HAP-1 (cell line): ENCODE data around the gene DEDD2.

Experiments used
- DNase-seq, 2 experiments: peaks; one replicate each; pipeline ENCODE4 v3.0.0-alpha.2; 2016 to 2020; ENCODE audit warnings: low spot score in 2 of 2
- H3K27me3 ChIP-seq: fragments of 250-450 bp; sonication (Bioruptor Pico); 2 replicates; pipeline ENCODE4 v1.5.1; 2020; ENCODE audit warnings: low read depth, mild to moderate bottlenecking, moderate library complexity
- H3K36me3 ChIP-seq: fragments of 250-450 bp; sonication (Bioruptor Pico); replicated peaks from 2 replicates; pipeline ENCODE4 v1.5.1; 2020; ENCODE audit warnings: mild to moderate bottlenecking
- H3K4me1 ChIP-seq: fragments of 250-450 bp; sonication (Bioruptor Pico); 2 replicates; pipeline ENCODE4 v1.5.1; 2020; ENCODE audit warnings: mild to moderate bottlenecking
- H3K4me3 ChIP-seq: fragments of 250-450 bp; sonication (Bioruptor Pico); 2 replicates; pipeline ENCODE4 v1.5.1; 2020; ENCODE audit warnings: mild to moderate bottlenecking, moderate library complexity
- H3K9me3 ChIP-seq: fragments of 250-450 bp; sonication (Bioruptor Pico); 2 replicates; pipeline ENCODE4 v1.5.1; 2020; ENCODE audit warnings: mild to moderate bottlenecking, moderate library complexity
- in situ Hi-C: fragments of 300-500 bp; cut with MboI; formaldehyde crosslinking; loops from 3 replicates; pipeline ENCODE4 v1.14.3; 2020; ENCODE audit warnings: low sequenced_read_pairs, inconsistent platforms, mixed read lengths

Gene DEDD2

DNA sequence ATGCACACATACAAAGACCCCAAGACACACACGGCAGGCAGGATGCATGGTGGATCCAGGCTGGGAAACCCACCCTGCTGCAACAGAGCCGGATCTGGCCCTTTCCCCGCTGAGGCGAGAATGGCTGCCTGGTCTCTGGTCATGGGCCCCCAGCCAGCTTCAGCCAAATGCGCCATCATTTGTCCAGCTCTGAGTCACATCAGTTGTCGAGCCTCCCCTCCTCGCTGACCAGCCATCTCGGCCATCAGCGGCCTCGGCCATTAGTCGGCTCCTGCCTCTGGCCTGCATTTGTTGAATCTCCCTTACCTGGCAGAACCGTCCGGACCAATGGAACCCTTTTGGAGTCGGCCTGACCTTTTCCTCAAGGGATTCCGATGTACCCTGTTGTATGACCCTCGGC is 46.8 kb downstream of the DEDD2 start:
- no peak for DNase-seq
- Histone ChIP-seq H3K9me3 (no peaks in the 10 kb centered on the region), H3K4me1 (no peaks in the 10 kb centered on the region), H3K4me3 (no peak overlapping the region), H3K36me3 (no peaks in the 10 kb centered on the region), H3K27me3 (peaks cover 13% of the 10 kb centered on the region)
- in situ Hi-C loops, result no loop called here

DNA sequence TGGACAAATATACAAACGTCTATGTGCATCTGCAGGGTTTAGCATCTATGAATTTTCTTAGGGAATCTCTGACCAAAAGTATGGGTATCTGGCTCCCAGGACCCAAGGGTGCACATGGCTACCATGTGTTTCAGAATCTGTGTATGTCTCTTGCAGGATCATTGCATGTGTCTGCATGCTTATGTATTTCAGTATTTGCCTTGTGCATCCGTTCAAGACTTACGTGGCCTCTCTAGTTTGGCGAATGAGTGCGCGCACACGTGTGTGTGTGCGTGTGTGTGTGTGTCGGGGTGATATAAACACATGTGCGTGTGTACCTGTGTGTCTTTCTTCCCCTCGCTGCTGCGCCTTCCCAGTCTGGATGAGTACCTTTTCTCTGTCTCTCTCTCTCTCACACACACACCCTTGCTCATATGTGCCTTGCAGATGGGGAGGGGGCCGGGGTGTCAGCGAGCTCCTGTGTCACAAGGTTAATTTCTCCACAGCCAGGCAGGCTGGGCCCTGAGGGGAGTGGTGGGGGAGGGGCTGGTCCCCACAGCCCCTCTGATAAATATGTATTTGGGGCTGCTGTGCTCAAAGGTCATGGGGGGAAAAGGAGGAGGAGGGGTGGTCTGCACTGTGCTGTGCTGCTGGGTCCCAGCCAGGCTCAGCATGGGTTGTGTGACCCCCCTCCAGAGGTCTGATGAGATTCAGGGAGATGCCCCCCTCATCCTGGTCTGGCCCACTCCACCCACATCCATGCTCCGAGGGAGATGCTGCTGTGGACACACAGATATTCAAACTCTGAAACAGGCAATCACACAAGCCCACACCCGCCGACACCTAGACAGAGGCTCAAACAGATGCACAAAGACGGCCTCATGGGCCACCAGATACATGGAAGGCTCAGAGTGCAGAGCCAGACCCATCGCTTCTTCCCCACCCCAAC is 47.7 kb downstream of the DEDD2 start:
- Histone ChIP-seq H3K4me1 (no peaks in the 10 kb centered on the region), H3K4me3 (no peak overlapping the region), H3K36me3 (no peaks in the 10 kb centered on the region), H3K27me3 (peaks cover 3% of the 10 kb centered on the region), H3K9me3 (no peaks in the 10 kb centered on the region)
- in situ Hi-C loops, result no loop called here
- DNase-seq, result no peak

DNA sequence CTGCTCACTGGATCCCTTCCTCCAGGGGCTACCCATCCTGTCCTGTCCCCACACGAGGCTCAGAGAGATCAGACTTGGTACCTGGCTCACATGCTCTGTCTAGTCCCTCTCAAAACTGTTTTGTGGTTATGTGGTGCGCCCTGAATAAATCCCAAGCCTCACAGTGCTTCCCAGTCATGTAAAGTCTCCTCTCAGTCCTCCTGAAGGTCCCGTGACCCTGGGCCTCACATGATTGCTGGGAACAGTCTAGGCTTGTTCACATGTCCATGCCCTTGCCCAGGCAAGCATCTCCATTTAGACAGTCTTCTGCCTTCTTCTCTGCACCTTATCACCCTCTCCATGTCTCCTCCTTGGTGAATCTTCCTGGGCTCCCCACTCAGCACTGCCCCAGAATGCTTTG is 49.3 kb downstream of the DEDD2 start:
- DNase-seq, result no peak
- in situ Hi-C loops, result no loop called here
- Histone ChIP-seq H3K9me3 (no peaks in the 10 kb centered on the region), H3K27me3 (peaks cover 7% of the 10 kb centered on the region), H3K36me3 (no peaks in the 10 kb centered on the region), H3K4me3 (no peak overlapping the region), H3K4me1 (no peaks in the 10 kb centered on the region)

DNA sequence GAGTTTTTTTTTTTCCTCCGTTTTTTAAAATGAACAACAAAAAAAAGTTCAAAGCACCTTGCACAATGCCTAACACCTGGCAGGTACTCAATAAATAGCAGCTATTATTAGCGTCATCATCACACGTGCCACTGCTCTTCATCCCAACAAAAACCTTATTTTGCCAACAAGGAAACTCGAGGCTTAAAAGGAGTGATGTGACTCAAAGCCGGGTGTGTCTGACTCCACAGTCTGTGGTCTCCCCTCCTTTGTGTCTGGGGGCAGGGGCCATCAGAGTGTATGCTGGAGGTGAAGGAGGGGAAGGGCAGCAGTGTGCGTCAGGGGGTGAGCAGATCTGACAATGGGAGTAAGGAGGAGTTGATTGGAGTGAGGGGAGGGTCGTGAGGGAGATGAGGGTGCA is 51.2 kb downstream of the DEDD2 start:
- Histone ChIP-seq H3K9me3 (no peaks in the 10 kb centered on the region), H3K36me3 (no peaks in the 10 kb centered on the region), H3K4me1 (no peaks in the 10 kb centered on the region), H3K27me3 (peaks cover 19% of the 10 kb centered on the region), H3K4me3 (no peak overlapping the region)
- in situ Hi-C loops, result no loop called here
- DNase-seq, result no peak

DNA sequence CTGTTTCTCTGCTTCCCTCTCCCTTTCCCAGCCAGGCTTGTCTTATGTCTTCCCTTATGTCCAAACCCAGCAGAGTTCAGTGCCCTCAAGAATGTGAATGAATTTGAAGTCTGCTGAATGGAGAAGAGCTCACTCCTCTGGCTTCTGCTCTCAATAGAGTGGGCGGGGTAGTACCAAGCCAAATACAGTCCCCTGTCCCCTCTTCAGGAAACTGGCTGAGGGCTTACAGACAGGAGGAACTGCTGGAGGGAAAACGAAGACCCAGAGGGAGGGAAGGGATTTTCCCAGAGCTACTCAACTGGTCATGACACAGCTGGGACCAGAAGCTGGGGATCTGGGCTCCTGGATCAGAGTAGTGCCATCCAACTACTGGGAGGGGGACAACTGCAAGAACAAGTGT is 52.3 kb downstream of the DEDD2 start:
- no peak overlapping the region for H3K4me3 ChIP-seq
- no peaks in the 10 kb centered on the region for H3K4me1 ChIP-seq
- DNase-seq, result no peak
- H3K36me3 ChIP-seq, result no peaks in the 10 kb centered on the region
- in situ Hi-C loops, result no loop called here
- H3K27me3 ChIP-seq, result peaks cover 24% of the 10 kb centered on the region
- H3K9me3 ChIP-seq, result no peaks in the 10 kb centered on the region

DNA sequence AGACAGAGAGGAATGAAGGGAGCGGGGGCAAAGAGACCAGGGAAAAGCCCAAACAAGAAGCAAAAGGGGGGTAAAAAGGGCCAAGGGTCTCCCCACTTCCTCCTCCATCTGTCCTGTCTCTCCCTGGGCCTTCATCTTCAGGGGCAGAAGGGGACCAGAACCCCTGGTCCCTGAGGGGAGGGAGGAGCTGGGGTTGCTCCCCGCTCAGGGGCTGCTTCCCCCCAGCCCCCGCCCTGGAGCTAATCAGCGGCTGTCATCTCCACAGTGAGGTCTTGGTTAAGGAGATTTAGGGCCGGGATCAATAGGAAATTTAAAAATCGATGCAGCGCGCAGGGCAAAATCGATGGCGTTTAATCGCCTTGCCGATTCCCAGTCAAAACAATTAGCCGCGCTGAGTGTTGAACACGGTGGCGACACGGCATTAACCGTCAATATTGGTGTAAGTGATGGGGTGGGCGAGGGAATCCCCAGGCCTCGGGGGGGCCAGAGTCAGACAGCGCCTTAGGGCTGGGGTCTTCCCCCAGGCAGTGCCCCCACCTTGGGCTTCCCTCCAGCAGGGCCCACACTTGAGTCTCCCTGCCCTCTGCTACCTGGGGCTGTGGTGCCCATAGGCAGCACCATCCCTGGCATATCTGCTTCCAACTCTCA is 55.7 kb downstream of the DEDD2 start:
- Histone ChIP-seq H3K27me3 (peaks cover 27% of the 10 kb centered on the region), H3K4me3 (no peak overlapping the region), H3K9me3 (no peaks in the 10 kb centered on the region), H3K4me1 (no peaks in the 10 kb centered on the region), H3K36me3 (no peaks in the 10 kb centered on the region)
- in situ Hi-C loops, result no loop called here
- no peak for DNase-seq

DNA sequence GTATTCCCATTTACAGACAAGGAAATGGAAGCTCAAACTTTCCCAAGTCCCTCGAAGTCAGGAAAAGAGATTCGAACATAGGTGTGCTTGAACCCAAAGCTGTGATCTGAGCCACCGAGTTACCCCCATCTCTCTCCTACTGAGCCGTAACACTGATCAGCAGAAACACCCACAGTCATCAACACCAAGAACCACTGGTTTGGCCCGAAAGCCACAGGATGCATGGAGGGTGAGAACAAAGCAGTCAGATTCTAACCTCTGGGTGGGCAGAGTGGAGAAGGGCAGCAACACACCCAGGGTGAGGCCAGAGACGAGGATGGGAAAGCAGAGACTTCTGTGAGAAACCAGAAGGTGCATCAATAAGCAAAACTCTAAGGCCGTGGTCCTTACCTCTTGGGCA is 57.5 kb downstream of the DEDD2 start:
- no peaks in the 10 kb centered on the region for H3K9me3 ChIP-seq
- peaks cover 29% of the 10 kb centered on the region for H3K27me3 ChIP-seq
- in situ Hi-C loops, result no loop called here

DNA sequence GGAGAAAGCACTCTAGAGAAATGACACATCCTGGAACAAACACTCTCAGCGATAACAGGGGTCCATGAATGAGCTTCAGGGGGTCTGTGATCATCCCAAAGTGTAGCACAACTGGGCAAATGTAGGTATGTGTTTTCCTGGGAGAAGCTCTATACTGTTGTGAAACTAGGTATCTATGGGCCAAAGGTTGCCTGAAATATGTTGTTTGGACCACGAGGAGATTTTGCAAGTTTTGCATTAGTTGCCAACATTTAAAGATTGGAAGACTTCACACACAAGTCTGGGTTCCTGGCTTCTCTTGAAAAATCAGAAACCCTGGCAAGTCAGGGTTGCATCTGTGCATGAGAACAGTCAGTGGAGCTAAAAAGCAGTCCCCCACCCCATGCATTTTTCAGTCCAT is 58.6 kb downstream of the DEDD2 start:
- Histone ChIP-seq H3K4me1 (no peaks in the 10 kb centered on the region), H3K4me3 (no peak overlapping the region), H3K9me3 (no peaks in the 10 kb centered on the region), H3K27me3 (peaks cover 37% of the 10 kb centered on the region), H3K36me3 (no peaks in the 10 kb centered on the region)
- DNase-seq, result no peak
- in situ Hi-C loops, result no loop called here

More for the DNA sequence above, 57.5 kb downstream of the DEDD2 start:
- Histone ChIP-seq H3K4me3 (no peak overlapping the region), H3K4me1 (no peaks in the 10 kb centered on the region), H3K36me3 (no peaks in the 10 kb centered on the region)
- DNase-seq, result no peak

DNA sequence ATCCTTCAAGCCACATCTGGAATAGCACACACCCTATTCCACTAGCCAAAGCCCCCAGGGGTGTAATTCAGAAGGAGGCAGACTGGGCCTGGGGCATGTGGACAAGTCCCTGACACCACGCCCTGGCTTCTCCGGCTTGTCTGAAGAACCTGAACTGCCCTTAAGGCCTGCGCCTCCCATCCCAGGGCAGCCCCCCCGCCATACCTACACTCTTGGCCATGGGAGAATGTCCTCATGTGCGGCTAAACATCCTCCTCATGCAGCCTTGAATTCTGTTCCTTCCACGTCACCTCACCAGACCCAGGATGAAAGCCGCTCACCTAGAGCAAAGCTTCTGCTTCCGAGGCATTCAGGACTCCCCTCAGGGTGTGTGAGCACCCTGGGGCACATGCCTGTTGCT is 60.9 kb downstream of the DEDD2 start:
- no peaks in the 10 kb centered on the region for H3K36me3 ChIP-seq
- H3K4me1 ChIP-seq, result no peaks in the 10 kb centered on the region
- no peak for DNase-seq
- H3K9me3 ChIP-seq, result no peaks in the 10 kb centered on the region
- in situ Hi-C loops, result no loop called here
- H3K4me3 ChIP-seq, result no peak overlapping the region
- H3K27me3 ChIP-seq, result peaks cover 33% of the 10 kb centered on the region

DNA sequence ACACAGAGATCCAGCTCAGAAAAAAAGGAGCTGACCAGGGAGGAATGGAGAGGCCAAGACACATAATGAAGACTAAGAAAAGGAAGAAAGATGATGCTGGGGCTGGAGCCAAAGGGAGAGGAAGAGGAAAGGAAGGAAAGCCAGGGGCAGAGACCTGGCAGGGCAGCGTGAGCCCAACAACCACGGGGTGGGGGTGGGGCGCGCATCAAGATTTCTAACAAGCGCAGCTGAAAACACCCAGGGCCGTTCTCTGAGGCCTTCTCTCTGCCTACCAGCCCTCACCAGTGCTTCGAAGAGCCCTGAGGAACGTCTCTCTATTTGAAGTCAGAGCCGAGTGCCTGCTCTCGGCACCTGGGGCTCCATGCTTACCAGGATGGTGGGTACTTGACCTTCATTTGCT is 61.7 kb downstream of the DEDD2 start:
- in situ Hi-C loops, result no loop called here
- H3K27me3 ChIP-seq, result peaks cover 34% of the 10 kb centered on the region
- H3K4me3 ChIP-seq, result no peak overlapping the region
- no peaks in the 10 kb centered on the region for H3K9me3 ChIP-seq
- DNase-seq, result no peak
- H3K4me1 ChIP-seq, result no peaks in the 10 kb centered on the region
- no peaks in the 10 kb centered on the region for H3K36me3 ChIP-seq

DNA sequence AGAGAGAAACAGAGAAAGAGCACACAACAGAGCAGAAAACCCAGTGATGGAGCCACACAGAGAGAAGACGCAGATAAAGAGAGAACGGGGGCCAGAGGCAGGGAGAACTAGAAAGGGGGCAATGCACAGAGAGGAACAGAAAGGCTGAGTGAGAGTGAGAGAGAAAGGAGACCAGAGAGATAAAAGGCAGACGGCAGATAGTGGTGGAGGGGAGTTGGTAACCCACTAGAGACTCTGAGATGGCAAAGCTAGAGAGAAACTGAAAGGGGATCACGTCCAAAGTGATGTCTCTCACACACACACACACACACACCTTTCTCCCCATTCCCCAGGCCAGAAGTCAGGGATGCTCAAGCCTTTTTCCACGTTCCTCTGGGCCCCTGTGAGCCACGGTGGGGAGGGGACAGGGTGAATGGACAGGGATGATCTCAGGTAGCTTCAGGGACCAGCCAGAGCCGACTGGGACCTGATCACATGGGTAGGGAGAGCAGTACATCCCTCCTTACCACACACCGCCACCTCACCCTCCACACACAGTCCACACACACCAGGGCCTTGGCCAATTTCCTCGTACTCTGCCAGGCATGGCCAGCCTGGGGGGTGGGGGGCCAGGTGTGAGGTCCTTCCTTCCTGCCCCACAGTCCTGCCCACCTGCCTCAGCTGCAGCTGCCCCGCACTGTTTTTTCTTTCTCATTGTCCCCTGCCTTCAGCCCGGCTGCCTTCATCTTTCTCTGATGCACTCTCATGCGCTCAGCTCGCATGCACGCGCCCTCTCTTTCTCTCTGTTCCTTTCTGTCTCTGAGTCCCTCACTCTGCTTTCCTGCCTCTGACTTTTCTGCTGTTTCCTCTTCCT is 62.8 kb downstream of the DEDD2 start:
- Histone ChIP-seq H3K4me1 (no peaks in the 10 kb centered on the region), H3K27me3 (peaks cover 26% of the 10 kb centered on the region), H3K36me3 (no peaks in the 10 kb centered on the region), H3K9me3 (no peaks in the 10 kb centered on the region), H3K4me3 (no peak overlapping the region)
- in situ Hi-C loops, result no loop called here
- no peak for DNase-seq

DNA sequence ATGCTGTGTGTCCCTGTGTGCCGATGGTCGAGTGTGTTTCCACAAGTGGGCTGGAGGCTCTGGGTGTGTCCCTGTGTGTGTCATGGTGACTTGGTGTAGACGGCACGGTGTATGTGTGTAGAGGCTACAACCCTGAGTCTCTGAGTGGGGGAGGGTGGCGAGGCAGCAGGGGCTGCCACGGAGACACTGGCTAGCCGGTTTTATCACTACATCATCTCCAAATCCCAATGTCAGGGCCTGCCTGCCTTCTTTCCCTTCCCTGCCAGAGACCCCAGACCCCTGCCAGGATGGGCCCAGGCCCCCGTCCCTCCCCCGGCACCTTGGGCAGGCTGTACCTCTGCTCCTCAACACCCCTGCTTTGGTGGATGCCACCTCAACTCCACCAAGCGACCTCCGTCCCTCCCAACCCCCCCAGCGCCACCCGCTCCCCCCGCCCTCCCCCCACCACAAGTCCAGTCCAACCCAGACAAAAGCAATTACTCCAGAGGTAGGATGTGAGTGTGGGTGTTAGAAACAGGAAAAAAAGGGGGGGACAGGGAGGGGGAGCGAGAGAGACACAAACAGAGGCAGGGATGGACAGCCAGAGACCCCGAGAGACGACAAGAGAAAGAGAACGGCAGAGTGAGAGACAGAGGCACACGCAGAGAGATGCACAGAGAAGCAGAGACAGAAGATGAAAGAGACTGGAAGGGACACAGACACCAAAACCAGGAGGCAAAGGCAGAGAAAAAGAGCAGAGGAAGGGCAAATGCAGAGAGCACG is 63.6 kb downstream of the DEDD2 start:
- in situ Hi-C loops, result no loop called here
- peaks cover 26% of the 10 kb centered on the region for H3K27me3 ChIP-seq
- no peaks in the 10 kb centered on the region for H3K4me1 ChIP-seq
- DNase-seq, result no peak
- H3K4me3 ChIP-seq, result no peak overlapping the region
- no peaks in the 10 kb centered on the region for H3K36me3 ChIP-seq
- H3K9me3 ChIP-seq, result no peaks in the 10 kb centered on the region

DNA sequence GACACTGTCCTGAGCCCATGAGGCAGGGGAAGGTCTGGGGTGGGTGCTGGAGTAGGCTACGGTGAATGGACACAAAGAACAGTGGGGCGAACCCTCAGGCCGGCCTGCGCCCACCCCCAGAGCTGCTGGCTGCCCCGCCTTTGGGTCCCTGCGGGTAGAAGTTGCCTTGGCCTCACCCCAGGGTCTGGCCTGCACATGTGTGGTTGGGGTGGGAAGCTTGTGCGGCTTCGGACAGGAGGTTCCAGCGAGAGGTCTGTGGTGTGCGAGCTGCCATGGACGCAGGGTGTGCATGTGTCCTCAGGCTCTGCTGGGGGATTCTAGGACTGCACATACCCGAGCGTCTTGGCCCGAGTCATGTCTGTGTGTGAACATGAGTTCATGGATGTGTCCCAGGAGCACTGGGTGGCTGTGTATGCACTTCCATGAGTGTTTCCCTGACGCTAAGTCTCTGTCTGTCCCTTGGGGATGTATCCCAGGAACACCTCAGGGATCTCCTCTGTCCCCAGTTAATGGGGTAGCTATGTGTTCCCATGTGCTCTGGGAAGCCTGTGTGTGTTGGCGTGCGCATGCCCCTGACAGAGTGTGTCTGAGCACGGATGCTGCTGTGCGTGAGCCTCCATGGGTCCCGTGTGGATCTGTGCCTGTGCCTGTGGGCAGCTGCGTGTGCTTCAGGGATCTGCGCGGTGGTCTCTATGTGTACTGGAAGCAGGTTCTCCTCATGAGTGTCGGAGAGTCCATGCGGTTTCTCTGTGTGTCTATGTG is 64.4 kb downstream of the DEDD2 start:
- Histone ChIP-seq H3K4me1 (no peaks in the 10 kb centered on the region), H3K27me3 (peaks cover 26% of the 10 kb centered on the region)
- in situ Hi-C loops, result no loop called here

More for the DNA sequence above, 64.4 kb downstream of the DEDD2 start:
- Histone ChIP-seq H3K36me3 (no peaks in the 10 kb centered on the region), H3K4me3 (no peak overlapping the region), H3K9me3 (no peaks in the 10 kb centered on the region)
- no peak for DNase-seq
